Inferior parietal cortex (tissue), 1 donor: ENCODE data around the gene C11orf52.
"Not testable (repeated sequence)": the region's sequence is repeated elsewhere in the genome, so short reads cannot be mapped to it uniquely, and the experiment has no call there.

Experiments
- DNase-seq: peaks from one replicate; pipeline ENCODE4 v3.0.0-alpha.2; 2016; ENCODE audit errors: extremely low spot score

The C11orf52 gene

GRCh38 chr11:111918390-111919256 is at the start of gene C11orf52:
TSS of gene C11orf52 (plus strand) at chr11:111918913. CDS start at chr11:111918973, 60 bp downstream.
- no peak for DNase-seq

DNA sequence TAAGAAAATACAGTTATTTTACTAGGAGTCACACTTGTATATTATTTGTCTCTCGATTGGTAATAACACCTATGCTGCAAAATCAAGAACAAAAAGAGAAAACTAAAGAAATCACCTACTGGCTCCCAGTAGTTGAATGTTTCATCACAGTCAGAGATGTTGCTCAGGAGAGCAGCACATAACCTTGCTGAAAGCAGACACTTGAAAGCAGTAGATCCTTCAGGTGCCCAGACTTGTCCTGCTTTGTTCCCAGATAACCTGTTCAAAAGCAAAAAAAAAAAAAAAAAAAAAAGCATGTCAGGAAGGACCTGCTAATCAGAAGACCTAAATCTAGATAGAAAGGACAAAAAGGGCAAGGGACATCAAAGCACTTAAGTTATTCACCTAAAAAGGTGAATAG is 48.6 kb upstream of the C11orf52 start:
- DNase-seq, result no peak

DNA sequence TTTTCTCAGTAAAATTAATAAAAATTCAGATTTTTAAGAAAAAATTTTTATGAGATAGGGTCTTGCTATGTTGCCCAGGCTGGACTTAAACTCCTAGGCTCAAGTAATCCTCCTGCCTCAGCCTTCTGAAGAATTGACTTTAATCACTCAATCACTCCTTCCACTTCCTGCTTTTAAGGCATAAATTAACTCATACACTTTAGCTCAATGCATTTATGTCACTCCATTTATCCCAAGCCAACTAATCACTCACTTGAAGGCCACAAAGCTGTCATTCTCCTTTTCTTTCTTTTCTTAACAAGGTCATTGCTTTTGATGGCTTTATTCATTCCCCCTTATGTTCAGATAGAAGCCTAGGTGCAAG is 48.2 kb upstream of the C11orf52 start:
- no peak for DNase-seq

GRCh38 chr11:111870886-111871692 is 47.6 kb upstream of the C11orf52 start, which contains the start of gene ALG9:
TSS of gene ALG9 (minus strand) at chr11:111871581. CDS start at chr11:111871482, 99 bp downstream.
- peak; percentile 87 for DNase-seq

DNA sequence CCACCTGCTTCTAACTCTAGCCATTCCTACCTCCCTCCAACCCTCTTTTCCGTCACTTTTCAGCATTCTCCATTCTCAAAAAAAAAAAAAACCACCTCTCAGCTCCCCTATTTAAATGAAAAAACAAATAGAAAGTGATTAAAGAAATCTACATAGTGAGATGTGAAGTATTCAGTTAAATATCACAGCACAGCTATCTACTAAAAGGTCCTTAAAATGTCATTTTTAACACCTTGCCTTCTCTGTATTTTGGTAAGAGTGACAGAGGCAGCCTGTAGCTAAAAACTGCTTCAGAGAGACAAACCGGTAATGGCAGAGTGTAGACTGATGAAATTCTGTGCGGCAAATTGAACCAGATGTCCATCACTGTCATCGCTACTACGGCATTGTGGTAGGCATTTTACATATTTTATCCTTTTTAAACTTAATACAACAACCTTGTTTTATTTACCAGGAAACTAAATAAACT is 47.0 kb upstream of the C11orf52 start:
- DNase-seq, result peak; percentile 48

DNA sequence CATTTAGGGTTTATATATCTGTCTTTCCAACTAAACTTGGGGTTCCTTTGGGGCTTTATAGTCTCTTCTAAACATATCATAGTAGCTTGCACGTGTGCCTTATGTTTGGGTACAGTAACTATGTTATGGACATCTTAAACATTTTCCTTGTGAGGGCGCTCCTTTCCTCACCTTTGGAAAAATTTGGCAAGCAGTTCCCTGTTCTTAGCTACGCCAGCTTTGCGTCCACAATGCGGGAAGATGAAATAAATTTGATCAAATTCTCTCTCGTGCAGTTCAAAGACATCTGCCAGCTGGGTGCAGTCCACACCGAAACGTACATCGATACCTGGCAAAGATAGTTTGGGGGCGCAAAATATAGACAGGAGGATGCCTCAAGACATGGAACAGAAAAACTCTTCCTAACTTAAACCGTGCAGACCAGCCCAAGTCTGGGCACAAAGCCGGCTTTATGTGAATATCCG is 40.3 kb upstream of the C11orf52 start:
- no peak for DNase-seq

DNA sequence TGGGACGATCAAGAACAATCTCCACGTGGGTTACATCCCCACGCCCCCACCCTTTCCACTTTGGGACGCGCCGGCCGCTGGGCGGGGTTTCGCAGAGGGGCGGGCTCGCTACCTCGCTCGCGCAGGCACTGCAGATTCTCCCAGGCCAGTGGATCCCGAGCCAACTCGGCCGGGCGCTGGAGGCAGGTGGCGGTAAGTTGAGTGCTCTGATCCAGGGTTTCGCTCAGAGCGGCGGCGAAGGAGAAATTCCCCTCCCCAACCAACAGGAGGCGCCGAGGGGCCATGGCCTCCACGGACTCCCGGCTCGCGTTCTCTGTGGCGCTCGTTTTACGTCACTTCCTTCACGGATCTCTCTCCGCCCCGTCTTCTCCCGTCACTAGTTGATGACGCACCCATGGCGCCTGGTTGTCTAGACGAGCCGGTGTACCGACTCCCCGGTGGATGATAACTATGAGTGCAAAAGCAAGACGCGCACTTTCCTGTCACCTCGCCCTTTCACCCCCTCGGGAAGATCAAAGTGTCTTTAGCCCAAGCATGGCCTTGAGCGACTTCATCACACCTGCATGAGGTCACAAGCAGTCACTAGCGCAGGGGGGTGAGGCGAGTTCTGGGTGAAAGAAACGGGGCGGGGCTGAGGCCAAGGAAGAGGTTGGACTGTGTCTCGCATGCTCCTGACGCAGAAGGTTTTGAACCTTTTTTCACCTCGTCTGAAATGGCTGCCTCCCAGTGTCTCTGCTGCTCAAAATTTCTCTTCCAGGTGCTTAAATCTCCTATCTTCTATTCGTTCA is 39.7 kb upstream of the C11orf52 start, which contains the start of the genes CFAP68 and FDXACB1:
TSS of gene CFAP68 (plus strand) at position 693 of the 788 bp plus-strand sequence. CDS start at position 713, 20 bp downstream.
TSS of gene FDXACB1 (minus strand) at position 317 of the 788 bp plus-strand sequence. CDS start at position 284, 33 bp downstream.
- peak; percentile 99 for DNase-seq

DNA sequence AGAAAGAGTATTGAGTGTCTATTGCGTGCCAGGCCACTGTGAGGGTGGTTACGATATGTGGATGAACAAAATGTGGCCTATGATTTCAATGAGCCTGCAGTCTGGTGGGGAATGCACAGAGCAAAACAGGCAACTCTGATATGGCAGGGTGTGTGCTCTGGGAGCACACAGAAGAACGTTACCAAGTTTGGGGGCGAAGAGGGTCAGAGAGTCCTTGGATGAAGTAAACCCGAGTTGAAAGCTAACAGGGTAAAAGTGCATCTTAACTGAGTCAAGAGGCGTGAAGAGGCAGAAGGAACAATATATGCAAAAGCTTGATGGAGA is 39.1 kb upstream of the C11orf52 start:
- DNase-seq, result peak; percentile 17

DNA sequence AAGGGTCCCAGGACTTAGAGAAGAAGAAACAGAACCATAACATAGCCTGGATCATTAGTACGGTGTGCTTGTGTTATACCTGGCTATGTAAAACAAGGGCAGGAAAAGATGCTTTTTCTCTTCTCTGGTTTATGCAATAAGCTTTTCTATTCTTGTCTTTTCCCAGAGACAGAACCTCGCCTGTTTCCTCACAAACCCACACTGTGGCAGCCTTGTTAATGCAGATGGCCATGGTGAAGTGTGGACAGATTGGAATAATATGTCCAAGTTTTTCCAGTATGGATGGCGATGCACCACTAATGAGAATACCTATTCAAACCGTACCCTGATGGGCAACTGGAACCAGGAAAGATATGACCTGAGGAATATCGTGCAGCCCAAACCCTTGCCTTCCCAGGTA is 36.5 kb upstream of the C11orf52 start:
- peak; percentile 43 for DNase-seq

DNA sequence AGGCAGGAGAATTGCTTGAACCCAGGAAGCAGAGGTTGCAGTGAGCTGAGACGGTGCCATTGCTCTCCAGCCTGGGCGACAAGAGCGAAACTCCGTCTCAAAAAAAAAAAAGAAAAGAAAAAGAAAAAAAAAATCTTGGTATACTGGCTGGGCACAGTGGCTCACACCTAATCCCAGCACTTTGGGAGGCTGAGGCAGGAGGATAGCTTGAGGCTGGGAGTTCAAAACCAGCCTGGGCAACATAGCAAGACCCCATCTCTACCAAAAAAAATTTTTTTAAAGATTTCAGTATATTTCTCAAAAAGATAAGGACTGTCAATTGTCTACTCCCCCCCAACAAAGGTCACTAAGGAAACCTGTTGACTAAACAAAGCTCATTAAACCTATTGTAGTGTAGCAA is 33.7 kb upstream of the C11orf52 start:
- DNase-seq, result not testable (repeated sequence)

DNA sequence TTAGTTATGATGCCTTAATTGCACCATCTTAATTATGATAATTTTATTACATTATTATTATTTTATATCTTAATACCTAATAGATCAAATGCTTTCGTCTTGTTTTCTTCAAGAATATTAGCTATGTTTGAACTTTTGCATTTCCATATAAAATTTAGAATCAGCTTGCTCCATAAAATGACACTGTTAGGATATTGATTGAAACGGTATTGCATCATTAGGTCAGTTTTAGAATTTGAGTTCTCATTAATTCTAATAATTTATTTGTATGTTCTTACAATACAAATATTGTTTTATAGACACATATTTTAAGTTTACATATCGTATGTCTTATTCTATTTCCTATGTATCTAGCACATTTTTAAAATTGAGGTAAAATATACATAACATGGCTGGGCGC is 32.7 kb upstream of the C11orf52 start:
- DNase-seq, result no peak

DNA sequence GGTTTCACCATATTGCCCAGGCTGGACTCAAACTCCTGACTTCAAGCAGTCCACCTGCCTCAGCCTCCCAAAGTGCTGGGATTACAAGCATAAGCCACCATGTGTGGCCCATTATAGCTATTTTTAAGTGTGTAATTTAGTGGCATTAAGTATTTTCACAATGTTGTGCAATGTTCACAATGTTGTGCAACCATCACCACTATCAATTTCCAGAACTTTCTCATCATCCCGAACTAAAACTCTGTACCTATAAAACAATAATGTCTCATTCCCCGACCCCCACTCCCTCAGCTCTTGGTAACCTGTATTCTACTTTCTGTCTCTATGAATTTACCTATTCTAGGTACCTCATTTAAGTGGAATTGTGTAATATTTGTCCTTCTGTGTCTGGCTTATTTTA is 31.9 kb upstream of the C11orf52 start:
- DNase-seq, result no peak

GRCh38 chr11:111905411-111905810 is 13.3 kb upstream of the C11orf52 start:
- no peak for DNase-seq

- DNase-seq, result no peak
Measured at GRCh38 chr11:111906680-111907079, 12.0 kb upstream of the C11orf52 start.

GRCh38 chr11:111908639-111909305 is 9.9 kb upstream of the C11orf52 start:
- no peak for DNase-seq

GRCh38 chr11:111909378-111909777 is 9.3 kb upstream of the C11orf52 start:
- no peak for DNase-seq

GRCh38 chr11:111910676-111911562 is 7.8 kb upstream of the C11orf52 start:
- DNase-seq, result peak; percentile 92

DNA sequence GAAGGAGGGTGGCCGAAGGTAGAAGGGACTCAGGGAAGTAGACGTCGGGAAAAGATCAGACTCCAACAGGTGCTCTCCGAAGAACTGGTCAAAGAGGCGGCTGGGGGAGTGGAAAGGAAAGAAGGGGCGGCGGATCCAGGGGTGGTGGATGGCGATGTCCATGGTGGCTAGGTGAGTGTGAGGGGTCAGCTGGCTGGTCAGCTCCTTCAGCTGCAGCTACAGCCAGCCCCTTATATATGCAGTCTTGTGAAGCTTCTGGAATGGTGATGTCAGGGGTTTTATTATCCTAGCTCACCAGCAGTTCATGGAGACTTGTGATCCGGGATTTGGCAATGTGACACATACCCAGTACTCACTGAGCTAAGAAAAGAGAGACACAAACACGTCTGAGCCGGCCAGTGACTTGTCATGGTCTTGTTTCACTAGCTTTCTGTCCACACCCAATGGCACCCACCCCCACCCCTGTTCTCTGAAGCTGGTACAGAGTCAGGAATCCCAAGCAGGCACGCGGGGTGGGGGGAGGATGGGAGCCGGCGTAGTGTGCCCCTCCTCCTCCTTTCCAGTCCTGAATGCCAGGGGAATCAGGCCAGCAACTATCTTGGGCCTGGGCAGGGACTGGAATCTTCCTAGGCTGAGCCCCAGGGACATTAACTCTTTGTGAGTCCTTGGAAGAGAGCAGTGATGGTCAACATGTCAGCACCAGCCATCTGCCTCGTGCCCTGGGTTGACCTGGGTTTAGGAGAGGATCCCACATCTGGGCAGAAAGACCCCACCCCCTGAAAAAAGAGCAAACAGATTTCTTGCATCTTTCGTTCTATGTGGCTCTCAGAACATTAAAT is 6.9 kb upstream of the C11orf52 start, which contains the start of gene CRYAB:
TSS of gene CRYAB (minus strand) at position 208 of the 839 bp plus-strand sequence. CDS start at position 162, 46 bp downstream.
- peak; percentile 93 for DNase-seq

- DNase-seq, result no peak
Measured at GRCh38 chr11:111912535-111912934, 6.2 kb upstream of the C11orf52 start, which contains the start of gene HSPB2. TSS of gene HSPB2 (plus strand) at chr11:111912734. CDS start at chr11:111912830, 96 bp downstream.
